WTC11 (cell line): ENCODE results near the gene WNT10A.

Experiments
- CBFB ChIP-seq: sonication (generic); formaldehyde crosslinking; IDR thresholded peaks from 2 replicates; pipeline ENCODE4 v1.8.1; 2022; ENCODE audit warnings: mild to moderate bottlenecking, low read depth, missing genetic modification reagents
- CREB1 ChIP-seq: sonication (generic); formaldehyde crosslinking; IDR thresholded peaks from 2 replicates; pipeline ENCODE4 v1.8.0; 2023; ENCODE audit warnings: mild to moderate bottlenecking, missing genetic modification reagents
- CTCF ChIP-seq: fragments of 200-600 bp; IDR thresholded peaks from 2 replicates; pipeline ENCODE4 v1.8.0; 2022; ENCODE audit warnings: antibody characterized with exemption
- E2F4 ChIP-seq: sonication (generic); formaldehyde crosslinking; IDR thresholded peaks from 2 replicates; pipeline ENCODE4 v1.8.1; 2022; ENCODE audit warnings: low read depth, mild to moderate bottlenecking, moderate library complexity, missing genetic modification reagents, borderline replicate concordance
- EMX1 ChIP-seq: fragments of 250-450 bp; sonication (Bioruptor Pico); IDR thresholded peaks from 2 replicates; pipeline ENCODE4 v1.8.0; 2021; ENCODE audit warnings: mild to moderate bottlenecking
- HMGXB4 ChIP-seq: sonication (generic); formaldehyde crosslinking; IDR thresholded peaks from 2 replicates; pipeline ENCODE4 v1.8.1; 2023; ENCODE audit warnings: mild to moderate bottlenecking, moderate library complexity, missing genetic modification reagents
- TF ChIP-seq, protein P1 (sequence below): sonication (generic); formaldehyde crosslinking; IDR thresholded peaks from 2 replicates; pipeline ENCODE4 v1.8.1; 2022; ENCODE audit warnings: mild to moderate bottlenecking, moderate library complexity, missing genetic modification reagents
- TF ChIP-seq, protein P2 (sequence below): fragments of 250-450 bp; sonication (Bioruptor Pico); IDR thresholded peaks from 2 replicates; pipeline ENCODE4 v1.9.0; 2021; ENCODE audit warnings: mild to moderate bottlenecking, borderline replicate concordance
- TF ChIP-seq, protein P3 (sequence below): sonication (generic); formaldehyde crosslinking; IDR thresholded peaks from 2 replicates; pipeline ENCODE4 v1.8.0; 2023; ENCODE audit warnings: missing genetic modification reagents, mild to moderate bottlenecking, borderline replicate concordance

DNA sequence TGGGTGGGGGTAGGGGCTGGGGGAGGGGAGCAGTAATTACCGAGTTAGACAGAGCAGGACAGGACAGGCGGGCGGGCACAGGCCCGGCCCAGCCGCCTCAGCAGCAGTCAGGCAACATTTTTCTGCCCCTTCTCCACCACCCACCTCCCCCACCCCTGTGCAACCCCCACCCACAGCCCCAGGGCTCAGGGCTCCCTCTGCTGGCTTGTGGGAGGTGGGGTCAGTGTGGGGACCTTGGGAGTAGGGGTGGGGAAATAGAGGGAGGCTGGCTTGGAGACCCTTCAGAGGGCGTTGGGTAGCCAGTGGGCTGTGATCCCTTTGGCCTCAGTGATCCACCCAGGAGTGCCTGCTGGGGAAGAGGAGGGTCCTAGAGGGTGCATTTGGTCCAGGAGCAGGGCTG is 14.7 kb upstream of the WNT10A start:
- TF ChIP-seq, protein P1, sequence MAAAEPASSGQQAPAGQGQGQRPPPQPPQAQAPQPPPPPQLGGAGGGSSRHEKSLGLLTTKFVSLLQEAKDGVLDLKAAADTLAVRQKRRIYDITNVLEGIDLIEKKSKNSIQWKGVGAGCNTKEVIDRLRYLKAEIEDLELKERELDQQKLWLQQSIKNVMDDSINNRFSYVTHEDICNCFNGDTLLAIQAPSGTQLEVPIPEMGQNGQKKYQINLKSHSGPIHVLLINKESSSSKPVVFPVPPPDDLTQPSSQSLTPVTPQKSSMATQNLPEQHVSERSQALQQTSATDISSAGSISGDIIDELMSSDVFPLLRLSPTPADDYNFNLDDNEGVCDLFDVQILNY (CRISPR knock-in tag): no peak
- TF ChIP-seq CTCF (no peak), CREB1 (CRISPR knock-in tag) (no peak), EMX1 (CRISPR knock-in tag) (no peak), CBFB (no peak), HMGXB4 (CRISPR knock-in tag) (no peak), E2F4 (no peak)
- TF ChIP-seq, protein P2, sequence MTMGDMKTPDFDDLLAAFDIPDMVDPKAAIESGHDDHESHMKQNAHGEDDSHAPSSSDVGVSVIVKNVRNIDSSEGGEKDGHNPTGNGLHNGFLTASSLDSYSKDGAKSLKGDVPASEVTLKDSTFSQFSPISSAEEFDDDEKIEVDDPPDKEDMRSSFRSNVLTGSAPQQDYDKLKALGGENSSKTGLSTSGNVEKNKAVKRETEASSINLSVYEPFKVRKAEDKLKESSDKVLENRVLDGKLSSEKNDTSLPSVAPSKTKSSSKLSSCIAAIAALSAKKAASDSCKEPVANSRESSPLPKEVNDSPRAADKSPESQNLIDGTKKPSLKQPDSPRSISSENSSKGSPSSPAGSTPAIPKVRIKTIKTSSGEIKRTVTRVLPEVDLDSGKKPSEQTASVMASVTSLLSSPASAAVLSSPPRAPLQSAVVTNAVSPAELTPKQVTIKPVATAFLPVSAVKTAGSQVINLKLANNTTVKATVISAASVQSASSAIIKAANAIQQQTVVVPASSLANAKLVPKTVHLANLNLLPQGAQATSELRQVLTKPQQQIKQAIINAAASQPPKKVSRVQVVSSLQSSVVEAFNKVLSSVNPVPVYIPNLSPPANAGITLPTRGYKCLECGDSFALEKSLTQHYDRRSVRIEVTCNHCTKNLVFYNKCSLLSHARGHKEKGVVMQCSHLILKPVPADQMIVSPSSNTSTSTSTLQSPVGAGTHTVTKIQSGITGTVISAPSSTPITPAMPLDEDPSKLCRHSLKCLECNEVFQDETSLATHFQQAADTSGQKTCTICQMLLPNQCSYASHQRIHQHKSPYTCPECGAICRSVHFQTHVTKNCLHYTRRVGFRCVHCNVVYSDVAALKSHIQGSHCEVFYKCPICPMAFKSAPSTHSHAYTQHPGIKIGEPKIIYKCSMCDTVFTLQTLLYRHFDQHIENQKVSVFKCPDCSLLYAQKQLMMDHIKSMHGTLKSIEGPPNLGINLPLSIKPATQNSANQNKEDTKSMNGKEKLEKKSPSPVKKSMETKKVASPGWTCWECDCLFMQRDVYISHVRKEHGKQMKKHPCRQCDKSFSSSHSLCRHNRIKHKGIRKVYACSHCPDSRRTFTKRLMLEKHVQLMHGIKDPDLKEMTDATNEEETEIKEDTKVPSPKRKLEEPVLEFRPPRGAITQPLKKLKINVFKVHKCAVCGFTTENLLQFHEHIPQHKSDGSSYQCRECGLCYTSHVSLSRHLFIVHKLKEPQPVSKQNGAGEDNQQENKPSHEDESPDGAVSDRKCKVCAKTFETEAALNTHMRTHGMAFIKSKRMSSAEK: no peak
- TF ChIP-seq, protein P3, sequence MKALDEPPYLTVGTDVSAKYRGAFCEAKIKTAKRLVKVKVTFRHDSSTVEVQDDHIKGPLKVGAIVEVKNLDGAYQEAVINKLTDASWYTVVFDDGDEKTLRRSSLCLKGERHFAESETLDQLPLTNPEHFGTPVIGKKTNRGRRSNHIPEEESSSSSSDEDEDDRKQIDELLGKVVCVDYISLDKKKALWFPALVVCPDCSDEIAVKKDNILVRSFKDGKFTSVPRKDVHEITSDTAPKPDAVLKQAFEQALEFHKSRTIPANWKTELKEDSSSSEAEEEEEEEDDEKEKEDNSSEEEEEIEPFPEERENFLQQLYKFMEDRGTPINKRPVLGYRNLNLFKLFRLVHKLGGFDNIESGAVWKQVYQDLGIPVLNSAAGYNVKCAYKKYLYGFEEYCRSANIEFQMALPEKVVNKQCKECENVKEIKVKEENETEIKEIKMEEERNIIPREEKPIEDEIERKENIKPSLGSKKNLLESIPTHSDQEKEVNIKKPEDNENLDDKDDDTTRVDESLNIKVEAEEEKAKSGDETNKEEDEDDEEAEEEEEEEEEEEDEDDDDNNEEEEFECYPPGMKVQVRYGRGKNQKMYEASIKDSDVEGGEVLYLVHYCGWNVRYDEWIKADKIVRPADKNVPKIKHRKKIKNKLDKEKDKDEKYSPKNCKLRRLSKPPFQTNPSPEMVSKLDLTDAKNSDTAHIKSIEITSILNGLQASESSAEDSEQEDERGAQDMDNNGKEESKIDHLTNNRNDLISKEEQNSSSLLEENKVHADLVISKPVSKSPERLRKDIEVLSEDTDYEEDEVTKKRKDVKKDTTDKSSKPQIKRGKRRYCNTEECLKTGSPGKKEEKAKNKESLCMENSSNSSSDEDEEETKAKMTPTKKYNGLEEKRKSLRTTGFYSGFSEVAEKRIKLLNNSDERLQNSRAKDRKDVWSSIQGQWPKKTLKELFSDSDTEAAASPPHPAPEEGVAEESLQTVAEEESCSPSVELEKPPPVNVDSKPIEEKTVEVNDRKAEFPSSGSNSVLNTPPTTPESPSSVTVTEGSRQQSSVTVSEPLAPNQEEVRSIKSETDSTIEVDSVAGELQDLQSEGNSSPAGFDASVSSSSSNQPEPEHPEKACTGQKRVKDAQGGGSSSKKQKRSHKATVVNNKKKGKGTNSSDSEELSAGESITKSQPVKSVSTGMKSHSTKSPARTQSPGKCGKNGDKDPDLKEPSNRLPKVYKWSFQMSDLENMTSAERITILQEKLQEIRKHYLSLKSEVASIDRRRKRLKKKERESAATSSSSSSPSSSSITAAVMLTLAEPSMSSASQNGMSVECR (CRISPR knock-in tag): no peak
